Upper lobe of left lung (tissue), 4 donors: ENCODE data around the gene RBFA.

Experiments
- CTCF ChIP-seq, 6 experiments: fragments of 450-650 bp in 4 of 6; fragments of 200-600 bp in 2 of 6; sonication (generic) in 2 of 6; IDR thresholded peaks; one replicate each; pipeline ENCODE4 v1.5.1; 2016 to 2019; ENCODE audit warnings: antibody characterized with exemption in 6 of 6
- EP300 ChIP-seq, 4 donors: sonication (generic); formaldehyde crosslinking; IDR thresholded peaks; one replicate each; pipeline ENCODE4 v1.5.1; 2017; ENCODE audit warnings: antibody characterized with exemption in 4 of 4, control low read depth in 2 of 4
- POLR2A ChIP-seq, 4 donors: fragments of 450-650 bp; IDR thresholded peaks; one replicate each; pipeline ENCODE4 v1.5.1; 2016 to 2017; ENCODE audit warnings: antibody characterized with exemption in 4 of 4, mild to moderate bottlenecking in 2 of 4
- POLR2AphosphoS5 ChIP-seq, 2 donors: sonication (generic); formaldehyde crosslinking; IDR thresholded peaks; one replicate each; pipeline ENCODE4 v1.5.1; 2017; ENCODE audit warnings: antibody characterized with exemption in 2 of 2

DNA sequence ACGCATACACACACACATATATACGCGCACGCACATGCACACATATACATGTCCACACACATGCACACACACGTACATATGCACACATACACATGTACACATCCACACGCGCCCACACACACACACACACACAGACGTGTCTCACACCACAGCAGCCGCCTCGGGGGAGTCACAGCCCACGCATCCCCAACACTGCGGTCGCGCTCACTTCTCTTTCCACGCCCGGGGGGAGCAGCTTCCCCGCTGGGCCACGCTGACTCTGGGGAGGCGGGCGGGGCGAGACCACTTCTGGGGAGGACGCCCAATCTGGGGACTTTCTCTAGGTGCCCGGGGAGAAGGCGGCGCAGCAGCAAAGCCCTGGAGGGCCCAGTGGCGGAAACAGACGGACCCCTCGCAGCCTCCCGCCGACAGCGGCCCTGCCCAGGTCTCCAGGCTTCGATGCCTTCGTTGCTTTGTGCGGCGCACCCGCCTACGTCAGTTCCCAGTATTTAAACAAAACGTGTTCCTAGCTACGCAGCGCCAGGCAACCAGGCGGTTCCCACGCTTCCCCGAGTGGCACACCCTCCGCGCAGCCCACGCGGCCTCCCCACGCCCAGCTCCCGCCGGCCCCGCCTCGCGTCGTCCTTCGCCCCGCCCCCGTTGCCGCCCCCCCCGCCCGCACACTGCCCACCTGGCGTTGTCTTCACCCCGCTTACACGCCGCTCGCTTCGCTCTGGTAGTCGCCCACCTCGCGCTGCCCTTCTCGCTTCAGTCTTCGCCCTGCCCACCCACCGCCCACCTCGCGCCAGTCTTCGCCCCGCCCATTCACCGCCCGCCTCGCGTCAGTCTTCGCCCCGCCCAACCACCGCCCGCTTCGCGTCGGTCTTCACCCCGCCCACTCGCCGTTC, 810 bp upstream of the RBFA start:
- TF ChIP-seq EP300 (IDR thresholded peaks at IDR 0.05) (no peak), POLR2A (IDR thresholded peaks at IDR 0.05) (peak in 2 of 4 donors; percentile 62 to 75), CTCF (IDR thresholded peaks at IDR 0.05) (peak in 1 of 6 experiments; percentile 11), POLR2AphosphoS5 (IDR thresholded peaks at IDR 0.05) (peak; percentile 5 to 56)
